DND-41 (cell line): ENCODE data around the gene CLVS2.
A peak's percentile ranks its signal among the peaks of the same experiment; 100 is the strongest.

ENCODE experiments used
- ATAC-seq: fragments of 200-7000 bp; cut with Tn5 transposase; 3 replicates; pipeline ENCODE4 v1.9.1; 2021; ENCODE audit warnings: low read depth; ENCODE audit not compliant: insufficient read depth
- DNase-seq: peaks from one replicate; pipeline ENCODE4 v3.0.0-alpha.2; 2020
- H2AFZ ChIP-seq: 2 replicates; pipeline ENCODE4 v1.6.0; 2012; ENCODE audit warnings: low read depth, low read length
- H3K27ac ChIP-seq: 2 replicates; pipeline ENCODE4 v1.5.1; 2012; ENCODE audit warnings: low read length, inconsistent platforms
- H3K27me3 ChIP-seq: fragments of 200-600 bp; sonication (generic); 2 replicates; pipeline ENCODE4 v1.6.0; 2012; ENCODE audit warnings: low read length, mild to moderate bottlenecking, inconsistent platforms; ENCODE audit not compliant: insufficient read depth, poor library complexity
- H3K36me3 ChIP-seq: 2 replicates; pipeline ENCODE4 v1.5.1; 2012; ENCODE audit warnings: low read length, inconsistent platforms; ENCODE audit not compliant: insufficient read depth
- H3K4me1 ChIP-seq: 2 replicates; pipeline ENCODE4 v1.5.1; 2012; ENCODE audit warnings: mild to moderate bottlenecking, low read length; ENCODE audit not compliant: insufficient read depth
- H3K4me2 ChIP-seq: 2 replicates; pipeline ENCODE4 v1.6.0; 2012; ENCODE audit warnings: mild to moderate bottlenecking, moderate library complexity, low read length, inconsistent platforms; ENCODE audit not compliant: insufficient read depth
- H3K4me3 ChIP-seq, 2 experiments: fragments of 200-600 bp in 1 of 2; shearing (Covaris generic) in 1 of 2; 2 replicates each; pipeline ENCODE4 v1.5.1; 2012 to 2016; ENCODE audit warnings: inconsistent platforms in 2 of 2, low read length in 2 of 2, mild to moderate bottlenecking in 2 of 2, low read depth in 1 of 2, moderate library complexity in 1 of 2
- H3K79me2 ChIP-seq: 2 replicates; pipeline ENCODE4 v1.6.0; 2012; ENCODE audit warnings: low read length, inconsistent platforms; ENCODE audit not compliant: insufficient read depth
- H3K9ac ChIP-seq: 2 replicates; pipeline ENCODE4 v1.6.0; 2012; ENCODE audit warnings: low read depth, mild to moderate bottlenecking, inconsistent platforms, low read length, moderate library complexity
- H3K9me3 ChIP-seq: 2 replicates; pipeline ENCODE4 v1.5.1; 2012; ENCODE audit warnings: low read length, moderate library complexity, mild to moderate bottlenecking, inconsistent platforms; ENCODE audit not compliant: insufficient read depth, severe bottlenecking
- H4K20me1 ChIP-seq: 2 replicates; pipeline ENCODE4 v1.6.0; 2012; ENCODE audit warnings: low read length; ENCODE audit not compliant: insufficient read depth
- EZH2 ChIP-seq: IDR thresholded peaks from 3 replicates; pipeline ENCODE4 v1.6.1; 2012; ENCODE audit warnings: borderline replicate concordance, low read depth, mild to moderate bottlenecking, moderate library complexity, low read length, inconsistent platforms; ENCODE audit not compliant: severe bottlenecking
- TF ChIP-seq, protein P1 (sequence below): IDR thresholded peaks from 2 replicates; pipeline ENCODE4 v1.5.1; 2012; ENCODE audit warnings: borderline replicate concordance, low read length, moderate library complexity, mild to moderate bottlenecking; ENCODE audit not compliant: poor library complexity, severe bottlenecking; ENCODE audit errors: extremely low read depth

Gene CLVS2

DNA sequence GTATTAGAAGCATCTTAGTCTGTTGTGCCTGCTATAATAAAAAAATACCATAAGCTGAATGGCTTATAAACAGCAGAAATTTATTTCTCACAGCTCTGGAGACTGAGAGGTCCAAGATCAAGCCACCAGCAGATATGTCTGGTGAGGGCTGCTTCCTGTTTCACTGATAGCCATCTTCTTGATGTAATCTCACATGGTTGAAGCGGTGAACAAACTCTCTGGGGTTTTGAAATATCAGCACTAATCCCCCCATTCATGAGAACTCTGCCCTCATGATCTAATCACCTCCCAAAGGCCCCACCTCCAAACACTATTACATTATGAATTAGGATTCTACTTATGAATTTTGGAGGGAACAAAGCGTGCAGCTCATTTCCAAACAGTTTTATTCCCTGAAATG is 11.6 kb upstream of the CLVS2 start:
- H3K9me3 ChIP-seq: peaks cover 4% of the 10 kb centered on the region
- H3K36me3 ChIP-seq: no peaks in the 10 kb centered on the region
- no peaks in the 10 kb centered on the region for H4K20me1 ChIP-seq
- H3K4me2 ChIP-seq: peak overlapping the region; percentile 33
- peak overlapping the region; percentile 76 for H3K27ac ChIP-seq
- H3K27me3 ChIP-seq: no peaks in the 10 kb centered on the region
- DNase-seq: peak; percentile 73
- peak; percentile 93 for ATAC-seq
- no peak for TF ChIP-seq EZH2
- TF ChIP-seq, protein P1, sequence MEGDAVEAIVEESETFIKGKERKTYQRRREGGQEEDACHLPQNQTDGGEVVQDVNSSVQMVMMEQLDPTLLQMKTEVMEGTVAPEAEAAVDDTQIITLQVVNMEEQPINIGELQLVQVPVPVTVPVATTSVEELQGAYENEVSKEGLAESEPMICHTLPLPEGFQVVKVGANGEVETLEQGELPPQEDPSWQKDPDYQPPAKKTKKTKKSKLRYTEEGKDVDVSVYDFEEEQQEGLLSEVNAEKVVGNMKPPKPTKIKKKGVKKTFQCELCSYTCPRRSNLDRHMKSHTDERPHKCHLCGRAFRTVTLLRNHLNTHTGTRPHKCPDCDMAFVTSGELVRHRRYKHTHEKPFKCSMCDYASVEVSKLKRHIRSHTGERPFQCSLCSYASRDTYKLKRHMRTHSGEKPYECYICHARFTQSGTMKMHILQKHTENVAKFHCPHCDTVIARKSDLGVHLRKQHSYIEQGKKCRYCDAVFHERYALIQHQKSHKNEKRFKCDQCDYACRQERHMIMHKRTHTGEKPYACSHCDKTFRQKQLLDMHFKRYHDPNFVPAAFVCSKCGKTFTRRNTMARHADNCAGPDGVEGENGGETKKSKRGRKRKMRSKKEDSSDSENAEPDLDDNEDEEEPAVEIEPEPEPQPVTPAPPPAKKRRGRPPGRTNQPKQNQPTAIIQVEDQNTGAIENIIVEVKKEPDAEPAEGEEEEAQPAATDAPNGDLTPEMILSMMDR: no peak
- peak overlapping the region; percentile 74 for H2AFZ ChIP-seq
- no peak overlapping the region for H3K4me3 ChIP-seq
- H3K79me2 ChIP-seq: no peaks in the 10 kb centered on the region
- peaks cover 60% of the 10 kb centered on the region for H3K4me1 ChIP-seq
- peak overlapping the region; percentile 54 for H3K9ac ChIP-seq

DNA sequence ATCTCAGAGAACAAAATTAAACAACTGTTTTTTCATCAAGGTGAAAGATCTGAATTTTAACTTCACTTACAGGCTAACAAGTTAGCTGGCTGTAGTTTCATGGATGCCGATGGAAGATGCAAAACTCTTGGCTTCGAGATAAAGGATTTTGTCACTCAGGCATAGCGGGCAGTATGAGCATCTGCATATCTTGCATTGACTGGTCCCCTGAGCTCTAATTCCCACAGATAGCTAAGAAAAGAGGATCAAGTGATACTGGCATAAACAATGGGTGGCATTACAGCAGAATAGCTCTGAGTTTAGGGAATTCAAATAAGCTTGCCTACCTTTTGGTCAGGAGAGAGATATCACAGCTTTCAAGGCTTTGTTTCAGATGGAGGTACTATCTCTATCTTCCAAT is 1.8 kb upstream of the CLVS2 start:
- peaks cover 31% of the 10 kb centered on the region for H3K4me1 ChIP-seq
- H3K27me3 ChIP-seq: no peaks in the 10 kb centered on the region
- no peaks in the 10 kb centered on the region for H4K20me1 ChIP-seq
- DNase-seq (no peak), ATAC-seq (no peak)
- H3K36me3 ChIP-seq: no peaks in the 10 kb centered on the region
- H3K79me2 ChIP-seq: no peaks in the 10 kb centered on the region
- no peak overlapping the region for H3K4me2 ChIP-seq
- H3K27ac ChIP-seq: no peak overlapping the region
- H3K4me3 ChIP-seq: no peak overlapping the region
- peaks cover 2% of the 10 kb centered on the region for H3K9me3 ChIP-seq
- no peak overlapping the region for H2AFZ ChIP-seq
- H3K9ac ChIP-seq: no peak overlapping the region
- TF ChIP-seq, protein P1: no peak
- no peak for TF ChIP-seq EZH2

DNA sequence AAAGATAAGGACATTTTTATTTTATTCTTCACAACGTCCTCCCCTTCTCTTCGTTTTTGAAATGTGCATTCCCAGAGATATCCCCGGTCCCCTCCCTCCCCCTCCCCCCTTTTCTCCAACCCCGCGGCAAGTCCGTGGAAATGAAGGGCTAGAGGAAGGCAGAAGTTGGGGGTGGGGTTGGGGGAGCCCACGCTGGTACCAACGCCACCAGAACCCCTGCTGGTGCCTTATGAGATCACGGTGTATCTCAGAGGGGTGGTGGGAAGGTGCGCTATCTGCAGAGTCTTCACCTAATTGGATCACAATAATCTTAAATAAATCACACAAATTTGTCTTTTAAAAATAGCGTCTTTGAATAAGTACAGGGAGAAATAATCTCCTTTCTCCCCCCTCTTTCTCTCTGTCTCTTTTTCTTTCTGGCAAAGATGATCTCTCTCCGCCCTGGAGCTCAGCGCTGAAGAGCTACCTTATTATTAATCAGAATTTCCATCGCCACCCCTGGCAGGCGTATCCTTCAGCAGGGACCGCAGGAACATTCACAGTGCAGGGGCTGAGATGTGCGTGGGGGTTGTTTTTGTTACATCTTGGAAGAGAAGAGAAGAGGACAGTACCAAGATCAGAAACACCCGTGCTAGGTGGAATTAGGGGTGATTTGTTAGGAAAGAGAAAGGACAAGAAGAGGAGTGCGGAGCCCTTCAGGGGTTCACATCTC is 915 bp downstream of the CLVS2 start:
- no peak overlapping the region for H3K4me3 ChIP-seq
- no peaks in the 10 kb centered on the region for H3K27me3 ChIP-seq
- no peak overlapping the region for H3K4me2 ChIP-seq
- H3K36me3 ChIP-seq: no peaks in the 10 kb centered on the region
- H3K9me3 ChIP-seq: peaks cover 2% of the 10 kb centered on the region
- H4K20me1 ChIP-seq: no peaks in the 10 kb centered on the region
- peak overlapping the region; percentile 71 for H3K27ac ChIP-seq
- ATAC-seq (no peak), DNase-seq (no peak)
- TF ChIP-seq, protein P1: no peak
- no peak for TF ChIP-seq EZH2
- H2AFZ ChIP-seq: peak overlapping the region; percentile 51; the same call in 1 of the 2 replicates
- H3K9ac ChIP-seq: peak overlapping the region; percentile 46
- peaks cover 48% of the 10 kb centered on the region for H3K4me1 ChIP-seq
- H3K79me2 ChIP-seq: no peaks in the 10 kb centered on the region; the same call in 1 of the 2 replicates
